Left kidney (tissue), 2 donors: ENCODE data around the gene FAM53C. TPM values are rescaled to one million over a fixed set of nuclear protein-coding genes. Genes with fewer than 3 reads are reported as not detected.
"Not testable (repeated sequence)": the region's sequence is repeated elsewhere in the genome, so short reads cannot be mapped to it uniquely, and the experiment has no call there.

ENCODE experiments used
- DNase-seq: peaks from one replicate; pipeline ENCODE4 v3.0.0-alpha.2; 2013
- polyA plus RNA-seq: library from polyadenylated mRNA; unstranded; fragments of 120-200 nt; gene quantifications from one replicate; pipeline ENCODE4 v1.2.1, GENCODE V29; 2013; ENCODE audit not compliant: insufficient read length

The FAM53C gene
- polyA plus RNA-seq, 1 donor = 35.2 TPM

DNA sequence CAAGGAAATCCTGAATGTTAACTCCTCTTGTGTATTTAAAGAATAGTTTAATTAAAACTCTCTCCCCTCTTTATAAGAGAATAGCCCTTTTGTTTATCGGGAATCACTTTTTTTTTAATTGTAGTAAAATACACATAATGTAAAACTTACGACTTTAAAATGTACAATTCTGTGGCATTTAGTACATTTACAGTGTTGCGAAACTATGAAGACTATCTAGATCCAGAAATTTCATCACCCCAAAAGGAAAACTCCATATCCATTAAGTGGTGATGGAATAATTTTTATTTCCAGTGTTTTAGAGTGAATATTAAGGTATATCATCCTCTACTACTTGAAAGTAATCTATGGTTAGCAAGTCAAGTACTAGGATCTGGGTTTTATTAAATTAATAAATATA, 51.3 kb downstream of the FAM53C start:
- DNase-seq = no peak

DNA sequence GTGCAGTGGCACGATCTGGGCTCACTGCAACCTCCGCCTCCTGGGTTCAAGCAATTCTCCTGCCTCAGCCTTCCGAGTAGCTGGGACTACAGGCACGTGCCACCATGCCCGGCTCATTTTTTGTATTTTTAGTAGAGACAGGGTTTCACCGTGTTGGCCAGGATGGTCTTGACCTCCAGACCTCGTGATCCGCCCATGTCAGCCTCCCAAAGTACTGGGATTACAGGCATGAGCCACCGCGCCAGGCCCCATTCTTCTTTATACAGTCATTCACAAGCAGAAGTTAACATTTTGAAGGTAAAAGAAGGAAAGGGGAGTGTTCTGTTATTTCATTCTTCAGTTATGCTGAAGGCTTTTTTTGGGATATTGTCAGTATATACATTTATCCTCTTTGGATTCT, 51.8 kb downstream of the FAM53C start:
- DNase-seq = not testable (repeated sequence)

DNA sequence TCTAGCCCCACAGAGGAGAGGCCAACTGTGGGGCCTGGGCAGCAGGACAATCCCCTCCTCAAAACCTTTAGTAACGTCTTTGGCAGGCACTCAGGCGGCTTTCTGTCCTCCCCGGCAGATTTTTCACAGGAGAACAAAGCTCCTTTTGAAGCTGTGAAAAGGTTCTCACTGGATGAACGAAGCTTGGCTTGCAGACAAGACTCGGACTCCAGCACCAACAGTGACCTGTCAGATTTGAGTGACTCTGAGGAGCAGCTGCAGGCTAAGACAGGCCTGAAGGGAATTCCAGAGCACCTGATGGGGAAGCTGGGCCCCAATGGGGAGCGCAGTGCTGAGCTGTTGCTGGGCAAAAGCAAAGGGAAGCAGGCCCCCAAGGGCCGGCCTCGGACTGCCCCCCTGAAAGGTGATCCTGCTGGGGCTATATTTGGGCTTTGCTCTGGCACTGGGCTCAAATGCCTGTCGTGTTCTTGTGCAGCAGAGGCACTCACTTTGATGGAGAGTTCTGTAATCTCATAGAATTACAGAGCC, 53.9 kb downstream of the FAM53C start:
- no peak for DNase-seq

Other genes starting within 250 kb of the FAM53C start
- gene NME5, start 198.8 kb upstream of the FAM53C start, polyA plus RNA-seq = 31.8 TPM
- 228 TPM for gene BRD8, start 159.6 kb upstream of the FAM53C start, polyA plus RNA-seq
- 61.8 TPM for gene KIF20A, start 159.2 kb upstream of the FAM53C start, polyA plus RNA-seq
- gene CDC23, start 124.9 kb upstream of the FAM53C start, polyA plus RNA-seq = 73.4 TPM
- gene GFRA3, start 63.6 kb upstream of the FAM53C start, polyA plus RNA-seq = 3.2 TPM
- 11.7 TPM for gene CDC25C, start 6.5 kb upstream of the FAM53C start, polyA plus RNA-seq
- 116 TPM for gene KDM3B, start 14.4 kb downstream of the FAM53C start, polyA plus RNA-seq
- gene REEP2, start 100.8 kb downstream of the FAM53C start, polyA plus RNA-seq = 10.1 TPM
- gene EGR1, start 127.2 kb downstream of the FAM53C start, polyA plus RNA-seq = 244 TPM
- 88.6 TPM for gene ETF1, start 205.0 kb downstream of the FAM53C start, polyA plus RNA-seq
- gene HSPA9, start 237.1 kb downstream of the FAM53C start, polyA plus RNA-seq = 365 TPM